Left ventricle myocardium inferior (tissue), 1 donor: ENCODE measurements around the gene MMD. TPM values are rescaled to one million over a fixed set of nuclear protein-coding genes. Genes with fewer than 3 reads are reported as not detected.
"Not testable (repeated sequence)": the region's sequence is repeated elsewhere in the genome, so short reads cannot be mapped to it uniquely, and the experiment has no call there.

Experiments
- DNase-seq: peaks from one replicate; pipeline ENCODE4 v3.0.0-alpha.2; 2020
- H3K27ac ChIP-seq: fragments of 200-600 bp; replicated peaks from 2 replicates; pipeline ENCODE4 v1.8.0; 2021
- H3K27me3 ChIP-seq: fragments of 200-600 bp; 2 replicates; pipeline ENCODE4 v1.8.0; 2021; ENCODE audit warnings: low read depth
- H3K36me3 ChIP-seq: fragments of 200-600 bp; 2 replicates; pipeline ENCODE4 v1.8.0; 2021
- H3K4me1 ChIP-seq: fragments of 200-600 bp; 2 replicates; pipeline ENCODE4 v1.8.0; 2021
- H3K4me3 ChIP-seq: fragments of 200-600 bp; 2 replicates; pipeline ENCODE4 v1.8.0; 2021; ENCODE audit warnings: mild to moderate bottlenecking, moderate library complexity
- H3K9me3 ChIP-seq: fragments of 200-600 bp; replicated peaks from 2 replicates; pipeline ENCODE4 v1.8.0; 2021
- intact Hi-C: fragments of 100-400 bp; cut with micrococcal nuclease; formaldehyde crosslinking; loops from one replicate; pipeline ENCODE4 v1.11.0; 2022
- long read RNA-seq: library from polyadenylated mRNA; unstranded; transcript quantifications from one replicate; pipeline ENCODE4 v2.0.0, GENCODE V29; 2021
- total RNA-seq: library from RNA; stranded (reverse); fragmentation: NEBNext Ultra II Directional; extraction: Animal tissue kit (Norgen Biotek cat#: 25700); gene quantifications from one replicate; pipeline ENCODE4 v1.2.1, GENCODE V29; 2021
- TF ChIP-seq, protein P1 (sequence below): fragments of 200-600 bp; IDR thresholded peaks from 2 replicates; pipeline ENCODE4 v1.8.0; 2021; ENCODE audit warnings: antibody characterized with exemption, mild to moderate bottlenecking, borderline replicate concordance
- donor health status: DM: no; HTN: yes; CAD: no; lungs with severe emphysema.

MMD gene
- total RNA-seq, result 9.5 TPM
- long read RNA-seq, transcript MMD-201 (7 exons, 2,735 nt), result major isoform, 16 of 27 reads
- long read RNA-seq, partial matches to known transcripts, result 1 of 27 reads
- long read RNA-seq, other reads (novel, unspliced or antisense), result 6 of 27 reads

- peaks cover 54% of the 10 kb centered on the region for H3K4me1 ChIP-seq
- H3K27me3 ChIP-seq, result no peaks in the 10 kb centered on the region
Observed at GRCh38 chr17:55421179-55421934, at the start of gene MMD. MMD (minus strand) TSS chr17:55421835; CDS start chr17:55421695, 140 bp downstream.

GRCh38 chr17:55466671-55467070 lies 45.0 kb upstream of the MMD start:
- Histone ChIP-seq H3K4me3 (no peak overlapping the region), H3K27ac (peak overlapping the region; percentile 54), H3K36me3 (no peaks in the 10 kb centered on the region), H3K4me1 (peaks cover 21% of the 10 kb centered on the region), H3K27me3 (no peaks in the 10 kb centered on the region), H3K9me3 (no peaks in the 10 kb centered on the region)
- no peak for DNase-seq
- TF ChIP-seq, protein P1, sequence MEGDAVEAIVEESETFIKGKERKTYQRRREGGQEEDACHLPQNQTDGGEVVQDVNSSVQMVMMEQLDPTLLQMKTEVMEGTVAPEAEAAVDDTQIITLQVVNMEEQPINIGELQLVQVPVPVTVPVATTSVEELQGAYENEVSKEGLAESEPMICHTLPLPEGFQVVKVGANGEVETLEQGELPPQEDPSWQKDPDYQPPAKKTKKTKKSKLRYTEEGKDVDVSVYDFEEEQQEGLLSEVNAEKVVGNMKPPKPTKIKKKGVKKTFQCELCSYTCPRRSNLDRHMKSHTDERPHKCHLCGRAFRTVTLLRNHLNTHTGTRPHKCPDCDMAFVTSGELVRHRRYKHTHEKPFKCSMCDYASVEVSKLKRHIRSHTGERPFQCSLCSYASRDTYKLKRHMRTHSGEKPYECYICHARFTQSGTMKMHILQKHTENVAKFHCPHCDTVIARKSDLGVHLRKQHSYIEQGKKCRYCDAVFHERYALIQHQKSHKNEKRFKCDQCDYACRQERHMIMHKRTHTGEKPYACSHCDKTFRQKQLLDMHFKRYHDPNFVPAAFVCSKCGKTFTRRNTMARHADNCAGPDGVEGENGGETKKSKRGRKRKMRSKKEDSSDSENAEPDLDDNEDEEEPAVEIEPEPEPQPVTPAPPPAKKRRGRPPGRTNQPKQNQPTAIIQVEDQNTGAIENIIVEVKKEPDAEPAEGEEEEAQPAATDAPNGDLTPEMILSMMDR, result no peak
- intact Hi-C loops, result no loop called here

More at GRCh38 chr17:55421179-55421934, at the start of gene MMD:
- TF ChIP-seq, protein P1, result no peak
- intact Hi-C loops, result no loop called here
- H3K4me3 ChIP-seq, result peak within 1 kb of the TSS; percentile 85
- no peaks in the 10 kb centered on the region for H3K9me3 ChIP-seq
- DNase-seq, result no peak
- peak within 1 kb of the TSS; percentile 89 for H3K27ac ChIP-seq
- no peaks in the 10 kb centered on the region for H3K36me3 ChIP-seq

DNA sequence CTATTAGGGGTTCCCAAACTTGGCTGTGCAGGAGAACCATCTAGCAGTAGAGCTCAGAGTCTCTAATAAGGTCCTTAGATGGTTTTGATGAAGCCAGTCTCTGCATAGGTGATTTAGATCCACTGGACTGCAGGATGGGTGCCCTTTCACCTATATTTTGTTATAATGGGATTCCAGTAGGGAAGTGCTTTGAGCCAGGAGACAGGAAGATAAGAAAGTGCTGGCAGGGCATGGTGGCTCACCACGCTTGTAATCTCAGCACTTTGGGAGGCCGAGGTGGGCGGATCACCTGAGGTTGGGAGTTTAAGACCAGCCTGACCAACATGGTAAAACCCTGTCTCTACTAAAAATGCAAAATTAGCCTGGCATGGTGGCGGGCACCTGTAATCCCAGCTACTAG lies 44.1 kb upstream of the MMD start:
- H3K9me3 ChIP-seq, H3K36me3 ChIP-seq, H3K27me3 ChIP-seq, DNase-seq, H3K4me3 ChIP-seq, intact Hi-C loops: not testable (repeated sequence)
- H3K27ac ChIP-seq, result peak overlapping the region; percentile 54
- H3K4me1 ChIP-seq, result peaks cover 21% of the 10 kb centered on the region

DNA sequence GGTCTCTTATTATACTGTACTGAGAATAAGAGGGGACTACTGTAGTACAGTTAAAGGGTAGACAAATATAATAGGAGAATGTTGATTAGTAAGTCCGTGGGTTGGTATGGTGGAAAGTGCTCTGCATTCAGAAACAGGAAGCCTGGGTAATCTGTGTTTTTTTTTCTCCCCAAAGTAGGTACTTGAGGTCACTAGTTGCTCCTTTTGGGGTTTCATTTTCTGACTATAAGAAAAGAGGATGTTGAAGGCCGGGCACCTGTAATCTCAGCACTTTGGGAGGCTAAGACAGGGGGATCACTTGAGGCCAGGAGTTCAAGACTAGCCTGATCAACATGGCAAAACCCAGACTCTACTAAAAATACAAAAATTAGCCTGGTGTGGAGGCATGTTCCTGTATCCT lies 42.0 kb upstream of the MMD start:
- no peak for DNase-seq
- H3K27ac ChIP-seq, result no peak overlapping the region
- peaks cover 21% of the 10 kb centered on the region for H3K4me1 ChIP-seq
- H3K36me3 ChIP-seq, result no peaks in the 10 kb centered on the region
- intact Hi-C loops, result no loop called here
- TF ChIP-seq, protein P1, result no peak
- H3K9me3 ChIP-seq, result no peaks in the 10 kb centered on the region
- H3K27me3 ChIP-seq, result no peaks in the 10 kb centered on the region
- H3K4me3 ChIP-seq, result no peak overlapping the region

- Histone ChIP-seq H3K27me3 (no peaks in the 10 kb centered on the region), H3K9me3 (no peaks in the 10 kb centered on the region), H3K4me3 (no peak overlapping the region), H3K4me1 (peaks cover 21% of the 10 kb centered on the region), H3K36me3 (no peaks in the 10 kb centered on the region), H3K27ac (no peak overlapping the region)
- intact Hi-C loops, result no loop called here
- no peak for DNase-seq
- TF ChIP-seq, protein P1, result no peak
Observed at GRCh38 chr17:55462711-55463110, 41.1 kb upstream of the MMD start.

DNA sequence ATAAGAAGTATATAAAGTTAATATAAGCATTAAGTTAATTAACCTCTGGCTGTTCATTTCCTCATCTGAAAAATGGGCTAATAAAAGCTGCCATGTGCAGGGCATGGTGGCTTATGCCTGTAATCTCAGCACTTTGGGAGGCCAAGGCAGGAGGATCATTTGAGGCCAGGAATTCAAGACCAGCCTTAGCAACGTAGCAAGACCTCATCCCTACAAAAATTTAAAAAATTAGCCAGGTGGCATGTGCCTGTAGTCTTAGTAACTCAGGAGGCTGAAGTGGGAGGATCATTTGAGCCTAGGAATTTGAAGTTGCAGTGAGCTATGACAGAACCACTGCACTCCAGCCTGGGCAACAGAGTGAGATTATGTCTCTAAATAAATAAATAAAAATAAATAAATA lies 40.6 kb upstream of the MMD start:
- Histone ChIP-seq H3K27ac (no peak overlapping the region), H3K4me1 (peaks cover 18% of the 10 kb centered on the region), H3K36me3 (no peaks in the 10 kb centered on the region), H3K4me3 (no peak overlapping the region), H3K27me3 (no peaks in the 10 kb centered on the region), H3K9me3 (no peaks in the 10 kb centered on the region)
- TF ChIP-seq, protein P1, result no peak
- DNase-seq, result no peak
- intact Hi-C loops, result no loop called here
